ENCODE measurements around the gene ADAMTSL1. TPM values are rescaled to one million over a fixed set of nuclear protein-coding genes. Genes with fewer than 3 reads are reported as not detected.

ADAMTSL1 gene
- polyA plus RNA-seq, 1 donor from 2014 or later: 1.1 TPM

DNA sequence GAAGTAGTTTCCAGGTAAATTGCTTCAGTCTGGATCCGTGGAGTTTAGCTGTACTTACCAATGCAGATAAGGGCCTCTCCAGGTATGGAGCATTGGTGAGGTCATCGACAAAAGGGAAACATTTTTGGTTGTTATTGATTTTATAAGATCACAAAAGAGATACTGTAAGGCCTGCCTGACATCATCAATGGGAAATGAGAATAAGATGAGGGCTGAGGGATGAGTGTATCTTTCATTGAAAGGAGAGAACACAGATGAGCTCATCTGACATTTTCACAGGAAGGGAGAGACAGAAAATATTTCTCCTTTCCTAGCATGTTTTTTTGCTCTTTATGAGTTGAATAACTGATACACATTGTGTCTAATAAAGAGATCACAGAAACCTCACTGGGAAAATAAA lies 325.5 kb downstream of the ADAMTSL1 start:
- Histone ChIP-seq H2AFZ (ENCODE audit: low read depth, low read length) (no peak overlapping the region), H3K4me2 (ENCODE audit: low read length) (no peak overlapping the region), H3K79me2 (replicated peaks; ENCODE audit: insufficient read depth, low read length) (no peaks in the 10 kb centered on the region), H3F3A (ENCODE audit: insufficient read depth, low read length, poor library complexity, severe bottlenecking) (no peaks in the 10 kb centered on the region), H3K4me3 (ENCODE audit: low read length) (no peak overlapping the region), H3K9me3 (ENCODE audit: low read length) (no peaks in the 10 kb centered on the region), H3K27me3 (ENCODE audit: insufficient read depth, low read depth, low read length) (no peaks in the 10 kb centered on the region), H3K9ac (ENCODE audit: low read length) (no peak overlapping the region), H4K20me1 (ENCODE audit: insufficient read depth) (no peaks in the 10 kb centered on the region), H3K36me3 (ENCODE audit: insufficient read depth, low read length) (no peaks in the 10 kb centered on the region), H3K9me2 (ENCODE audit: insufficient read depth, low read length) (no peaks in the 10 kb centered on the region), H3K27ac (ENCODE audit: low read length) (no peak overlapping the region)
- TF ChIP-seq, protein P1, sequence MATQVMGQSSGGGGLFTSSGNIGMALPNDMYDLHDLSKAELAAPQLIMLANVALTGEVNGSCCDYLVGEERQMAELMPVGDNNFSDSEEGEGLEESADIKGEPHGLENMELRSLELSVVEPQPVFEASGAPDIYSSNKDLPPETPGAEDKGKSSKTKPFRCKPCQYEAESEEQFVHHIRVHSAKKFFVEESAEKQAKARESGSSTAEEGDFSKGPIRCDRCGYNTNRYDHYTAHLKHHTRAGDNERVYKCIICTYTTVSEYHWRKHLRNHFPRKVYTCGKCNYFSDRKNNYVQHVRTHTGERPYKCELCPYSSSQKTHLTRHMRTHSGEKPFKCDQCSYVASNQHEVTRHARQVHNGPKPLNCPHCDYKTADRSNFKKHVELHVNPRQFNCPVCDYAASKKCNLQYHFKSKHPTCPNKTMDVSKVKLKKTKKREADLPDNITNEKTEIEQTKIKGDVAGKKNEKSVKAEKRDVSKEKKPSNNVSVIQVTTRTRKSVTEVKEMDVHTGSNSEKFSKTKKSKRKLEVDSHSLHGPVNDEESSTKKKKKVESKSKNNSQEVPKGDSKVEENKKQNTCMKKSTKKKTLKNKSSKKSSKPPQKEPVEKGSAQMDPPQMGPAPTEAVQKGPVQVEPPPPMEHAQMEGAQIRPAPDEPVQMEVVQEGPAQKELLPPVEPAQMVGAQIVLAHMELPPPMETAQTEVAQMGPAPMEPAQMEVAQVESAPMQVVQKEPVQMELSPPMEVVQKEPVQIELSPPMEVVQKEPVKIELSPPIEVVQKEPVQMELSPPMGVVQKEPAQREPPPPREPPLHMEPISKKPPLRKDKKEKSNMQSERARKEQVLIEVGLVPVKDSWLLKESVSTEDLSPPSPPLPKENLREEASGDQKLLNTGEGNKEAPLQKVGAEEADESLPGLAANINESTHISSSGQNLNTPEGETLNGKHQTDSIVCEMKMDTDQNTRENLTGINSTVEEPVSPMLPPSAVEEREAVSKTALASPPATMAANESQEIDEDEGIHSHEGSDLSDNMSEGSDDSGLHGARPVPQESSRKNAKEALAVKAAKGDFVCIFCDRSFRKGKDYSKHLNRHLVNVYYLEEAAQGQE (IDR thresholded peaks at IDR 0.05; ENCODE audit: borderline replicate concordance): no peak
- TF ChIP-seq SMC3 (conservative IDR thresholded peaks at IDR 0.05; ENCODE audit: poor library complexity) (no peak), EP300 (conservative IDR thresholded peaks at IDR 0.05; ENCODE audit: poor library complexity, severe bottlenecking) (no peak), RAD21 (conservative IDR thresholded peaks at IDR 0.05) (no peak), MXI1 (conservative IDR thresholded peaks at IDR 0.05; ENCODE audit: poor library complexity, severe bottlenecking) (no peak), TAF1 (IDR thresholded peaks at IDR 0.05; ENCODE audit: low read depth) (no peak), EZH2 (IDR thresholded peaks at IDR 0.05; ENCODE audit: borderline replicate concordance, insufficient read depth, low read length, poor library complexity, severe bottlenecking) (no peak), POLR2AphosphoS5 (IDR thresholded peaks at IDR 0.05) (no peak)
- TF ChIP-seq, protein P2, sequence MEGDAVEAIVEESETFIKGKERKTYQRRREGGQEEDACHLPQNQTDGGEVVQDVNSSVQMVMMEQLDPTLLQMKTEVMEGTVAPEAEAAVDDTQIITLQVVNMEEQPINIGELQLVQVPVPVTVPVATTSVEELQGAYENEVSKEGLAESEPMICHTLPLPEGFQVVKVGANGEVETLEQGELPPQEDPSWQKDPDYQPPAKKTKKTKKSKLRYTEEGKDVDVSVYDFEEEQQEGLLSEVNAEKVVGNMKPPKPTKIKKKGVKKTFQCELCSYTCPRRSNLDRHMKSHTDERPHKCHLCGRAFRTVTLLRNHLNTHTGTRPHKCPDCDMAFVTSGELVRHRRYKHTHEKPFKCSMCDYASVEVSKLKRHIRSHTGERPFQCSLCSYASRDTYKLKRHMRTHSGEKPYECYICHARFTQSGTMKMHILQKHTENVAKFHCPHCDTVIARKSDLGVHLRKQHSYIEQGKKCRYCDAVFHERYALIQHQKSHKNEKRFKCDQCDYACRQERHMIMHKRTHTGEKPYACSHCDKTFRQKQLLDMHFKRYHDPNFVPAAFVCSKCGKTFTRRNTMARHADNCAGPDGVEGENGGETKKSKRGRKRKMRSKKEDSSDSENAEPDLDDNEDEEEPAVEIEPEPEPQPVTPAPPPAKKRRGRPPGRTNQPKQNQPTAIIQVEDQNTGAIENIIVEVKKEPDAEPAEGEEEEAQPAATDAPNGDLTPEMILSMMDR (IDR thresholded peaks at IDR 0.05; ENCODE audit: poor library complexity, severe bottlenecking): no peak

DNA sequence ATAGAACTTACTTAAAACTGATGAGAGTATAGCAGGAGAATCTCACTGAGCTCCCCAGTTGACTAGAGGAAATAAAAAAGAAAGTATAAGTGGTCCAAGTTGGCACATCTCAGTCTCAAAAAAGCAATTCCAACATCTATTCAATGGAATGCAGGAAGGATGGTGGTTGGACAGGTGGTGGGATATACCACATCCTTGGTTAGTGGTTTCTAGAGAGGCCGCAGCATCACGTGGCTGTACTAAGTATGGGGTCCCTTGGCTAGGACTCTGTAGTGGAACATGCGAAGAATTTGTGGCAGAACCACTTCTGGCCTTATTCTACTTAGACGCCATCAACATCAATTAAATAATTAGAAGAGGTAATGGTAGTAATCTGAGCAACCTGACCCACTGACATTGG lies 326.6 kb downstream of the ADAMTSL1 start:
- H3K4me2 ChIP-seq (ENCODE audit: low read length): no peak overlapping the region
- H3K36me3 ChIP-seq (ENCODE audit: insufficient read depth, low read length): no peaks in the 10 kb centered on the region
- no peaks in the 10 kb centered on the region for H3F3A ChIP-seq (ENCODE audit: insufficient read depth, low read length, poor library complexity, severe bottlenecking)
- no peaks in the 10 kb centered on the region for H3K9me2 ChIP-seq (ENCODE audit: insufficient read depth, low read length)
- H3K27me3 ChIP-seq (ENCODE audit: insufficient read depth, low read depth, low read length): no peaks in the 10 kb centered on the region
- no peak overlapping the region for H2AFZ ChIP-seq (ENCODE audit: low read depth, low read length)
- no peaks in the 10 kb centered on the region for H3K9me3 ChIP-seq (ENCODE audit: low read length)
- no peaks in the 10 kb centered on the region for H4K20me1 ChIP-seq (ENCODE audit: insufficient read depth)
- no peaks in the 10 kb centered on the region for H3K79me2 ChIP-seq (replicated peaks; ENCODE audit: insufficient read depth, low read length)
- no peak overlapping the region for H3K27ac ChIP-seq (ENCODE audit: low read length)
- no peak overlapping the region for H3K4me3 ChIP-seq (ENCODE audit: low read length)
- no peak for TF ChIP-seq POLR2AphosphoS5 (IDR thresholded peaks at IDR 0.05)
- TF ChIP-seq, protein P2 (IDR thresholded peaks at IDR 0.05; ENCODE audit: poor library complexity, severe bottlenecking): no peak
- TF ChIP-seq SMC3 (conservative IDR thresholded peaks at IDR 0.05; ENCODE audit: poor library complexity): no peak
- TF ChIP-seq RAD21 (conservative IDR thresholded peaks at IDR 0.05): no peak
- no peak for TF ChIP-seq MXI1 (conservative IDR thresholded peaks at IDR 0.05; ENCODE audit: poor library complexity, severe bottlenecking)
- no peak for TF ChIP-seq TAF1 (IDR thresholded peaks at IDR 0.05; ENCODE audit: low read depth)
- TF ChIP-seq EZH2 (IDR thresholded peaks at IDR 0.05; ENCODE audit: borderline replicate concordance, insufficient read depth, low read length, poor library complexity, severe bottlenecking): no peak
- no peak for TF ChIP-seq EP300 (conservative IDR thresholded peaks at IDR 0.05; ENCODE audit: poor library complexity, severe bottlenecking)
- TF ChIP-seq, protein P1 (IDR thresholded peaks at IDR 0.05; ENCODE audit: borderline replicate concordance): no peak
- H3K9ac ChIP-seq (ENCODE audit: low read length): no peak overlapping the region

All from neural cell (in vitro differentiated cells).